GM23338 (cell line): Measurements from ENCODE around the gene CMC2. TPM values are rescaled to one million over a fixed set of nuclear protein-coding genes. Genes with fewer than 3 reads are reported as not detected.

Source experiments
- ATAC-seq: fragments of 200-7000 bp; cut with Tn5 transposase; 3 replicates; pipeline ENCODE4 v1.9.1; 2020
- DNase-seq: peaks from one replicate; pipeline ENCODE4 v3.0.0-alpha.2; 2015; ENCODE audit warnings: low spot score
- H2AFZ ChIP-seq: fragments of 200-600 bp; sonication (generic); 2 replicates; pipeline ENCODE4 v1.8.0; 2016; ENCODE audit warnings: antibody characterized with exemption, mild to moderate bottlenecking, moderate library complexity
- H3F3A ChIP-seq: fragments of 200-600 bp; sonication (generic); replicated peaks from 2 replicates; pipeline ENCODE4 v1.8.0; 2017; ENCODE audit warnings: antibody characterized with exemption, mixed run types, low read depth
- H3K27ac ChIP-seq: fragments of 200-600 bp; sonication (generic); 2 replicates; pipeline ENCODE4 v1.6.1; 2016; ENCODE audit warnings: low read depth
- H3K27me3 ChIP-seq: fragments of 200-600 bp; sonication (generic); 2 replicates; pipeline ENCODE4 v1.8.0; 2016; ENCODE audit warnings: mild to moderate bottlenecking, mixed run types, moderate library complexity; ENCODE audit not compliant: insufficient read depth
- H3K36me3 ChIP-seq: fragments of 200-600 bp; sonication (generic); 2 replicates; pipeline ENCODE4 v1.8.0; 2016; ENCODE audit warnings: mild to moderate bottlenecking; ENCODE audit not compliant: insufficient read depth
- H3K4me1 ChIP-seq: fragments of 200-600 bp; sonication (generic); 2 replicates; pipeline ENCODE4 v1.8.0; 2016; ENCODE audit warnings: mild to moderate bottlenecking, moderate library complexity; ENCODE audit not compliant: insufficient read depth
- H3K4me2 ChIP-seq: fragments of 200-600 bp; sonication (generic); 2 replicates; pipeline ENCODE4 v1.7.1; 2017; ENCODE audit warnings: mixed run types
- H3K4me3 ChIP-seq: fragments of 200-600 bp; sonication (generic); 2 replicates; pipeline ENCODE4 v1.6.1; 2016; ENCODE audit warnings: mixed run types
- H3K79me2 ChIP-seq: fragments of 200-600 bp; sonication (generic); replicated peaks from 2 replicates; pipeline ENCODE4 v1.8.0; 2017; ENCODE audit warnings: mild to moderate bottlenecking; ENCODE audit not compliant: insufficient read depth
- H3K9me2 ChIP-seq: fragments of 200-600 bp; sonication (generic); 2 replicates; pipeline ENCODE4 v1.8.0; 2017; ENCODE audit not compliant: insufficient read depth
- H4K20me1 ChIP-seq: fragments of 200-600 bp; sonication (generic); replicated peaks from 2 replicates; pipeline ENCODE4 v1.8.0; 2017; ENCODE audit warnings: mild to moderate bottlenecking; ENCODE audit not compliant: insufficient read depth
- H3K27ac Mint-ChIP-seq: 2 replicates; pipeline ENCODE4 v1.8.0; 2020; ENCODE audit warnings: inconsistent platforms, mild to moderate bottlenecking, moderate library complexity, mixed read lengths
- H3K27me3 Mint-ChIP-seq: 3 replicates; pipeline ENCODE4 v1.8.0; 2022; ENCODE audit warnings: low read depth, mild to moderate bottlenecking, moderate library complexity, mixed read lengths, inconsistent platforms; ENCODE audit not compliant: insufficient read depth, poor library complexity
- H3K36me3 Mint-ChIP-seq: 3 replicates; pipeline ENCODE4 v1.8.0; 2021; ENCODE audit warnings: low read depth, mild to moderate bottlenecking, inconsistent platforms, moderate library complexity, mixed read lengths
- H3K4me1 Mint-ChIP-seq: 3 replicates; pipeline ENCODE4 v1.8.0; 2020; ENCODE audit warnings: mild to moderate bottlenecking, inconsistent platforms, mixed read lengths
- H3K4me3 Mint-ChIP-seq: 3 replicates; pipeline ENCODE4 v1.8.0; 2021; ENCODE audit warnings: moderate library complexity, mild to moderate bottlenecking, inconsistent platforms, mixed read lengths
- H3K9me3 Mint-ChIP-seq: 3 replicates; pipeline ENCODE4 v1.8.0; 2020; ENCODE audit warnings: moderate library complexity, mild to moderate bottlenecking, inconsistent platforms, mixed read lengths
- CREB1 ChIP-seq: fragments of 250-450 bp; sonication (Bioruptor Pico); IDR thresholded peaks from 2 replicates; pipeline ENCODE4 v1.5.0; 2020; ENCODE audit warnings: low read depth, mild to moderate bottlenecking, moderate library complexity
- CTCF ChIP-seq, 2 experiments: fragments of 200-600 bp in 1 of 2; sonication (generic) in 1 of 2; conservative IDR thresholded peaks; 2 replicates each; pipeline versions ENCODE4 v1.5.1 to v1.6.1; 2016 to 2017; ENCODE audit warnings: antibody characterized with exemption in 2 of 2, low read depth in 2 of 2, mild to moderate bottlenecking in 2 of 2, moderate library complexity in 1 of 2
- ETS1 ChIP-seq: IDR thresholded peaks from 2 replicates; pipeline ENCODE4 v1.6.1; 2016; ENCODE audit warnings: antibody characterized with exemption
- EZH2 ChIP-seq: fragments of 200-600 bp; sonication (generic); IDR thresholded peaks from one replicate; pipeline ENCODE4 v1.8.0; 2017; ENCODE audit warnings: antibody characterized with exemption, mild to moderate bottlenecking, low read depth; ENCODE audit not compliant: unreplicated experiment
- EZH2phosphoT487 ChIP-seq: fragments of 200-600 bp; sonication (generic); IDR thresholded peaks from one replicate; pipeline ENCODE4 v1.8.1; 2018; ENCODE audit warnings: antibody characterized with exemption; ENCODE audit not compliant: unreplicated experiment
- JUNB ChIP-seq: IDR thresholded peaks from one replicate; pipeline ENCODE4 v1.6.1; 2016; ENCODE audit warnings: antibody characterized with exemption; ENCODE audit not compliant: unreplicated experiment
- NANOG ChIP-seq: IDR thresholded peaks from 2 replicates; pipeline ENCODE4 v1.6.1; 2016; ENCODE audit warnings: antibody characterized with exemption, borderline replicate concordance
- POLR2AphosphoS5 ChIP-seq: IDR thresholded peaks from 2 replicates; pipeline ENCODE4 v1.6.1; 2016; ENCODE audit warnings: antibody characterized with exemption, low read depth
- REST ChIP-seq: IDR thresholded peaks from one replicate; pipeline ENCODE4 v1.6.1; 2018; ENCODE audit warnings: antibody characterized with exemption; ENCODE audit not compliant: unreplicated experiment
- STAT1 ChIP-seq: IDR thresholded peaks from one replicate; pipeline ENCODE4 v1.6.1; 2016; ENCODE audit warnings: antibody characterized with exemption; ENCODE audit not compliant: unreplicated experiment
- ZNF114 ChIP-seq: fragments of 250-450 bp; sonication (Bioruptor Pico); IDR thresholded peaks from 2 replicates; pipeline ENCODE4 v1.5.0; 2020; ENCODE audit warnings: mild to moderate bottlenecking, moderate library complexity
- ZNF331 ChIP-seq: fragments of 250-450 bp; sonication (Bioruptor Pico); IDR thresholded peaks from 2 replicates; pipeline ENCODE4 v1.5.0; 2020; ENCODE audit warnings: low read depth, mild to moderate bottlenecking, moderate library complexity
- ZNF462 ChIP-seq: fragments of 250-450 bp; sonication (Bioruptor Pico); IDR thresholded peaks from 2 replicates; pipeline ENCODE4 v1.5.0; 2020; ENCODE audit warnings: mild to moderate bottlenecking, moderate library complexity
- polyA plus RNA-seq: library from polyadenylated mRNA; unstranded; fragments of >200 nt; fragmentation: Nextera tagmentation; extraction: Ambion mirVana; gene quantifications from 2 replicates; pipeline ENCODE4 v1.2.1, GENCODE V29; 2016
- total RNA-seq: library from RNA; depleted of rRNA; stranded (reverse); fragments of >200 nt; shearing (Covaris generic); gene quantifications from 2 replicates; pipeline ENCODE4 v1.2.3, GENCODE V29; 2014

Gene CMC2
- total and polyA plus RNA-seq, 2 experiments from 2014 or later, result 35.7 to 211 TPM

- Mint-ChIP-seq H3K27me3 (peaks cover 6% of the 10 kb centered on the region), H3K36me3 (peaks cover 48% of the 10 kb centered on the region), H3K4me1 (peaks cover 11% of the 10 kb centered on the region), H3K9me3 (peaks cover 12% of the 10 kb centered on the region; the same call in 2 of the 3 replicates), H3K4me3 (peak overlapping the region; percentile 90), H3K27ac (peak overlapping the region; percentile 91)
- Histone ChIP-seq H2AFZ (0 out of 2 replicates have a peak overlapping the region, but pooled peaks have one; percentile 29), H3K4me1 (peaks cover 9% of the 10 kb centered on the region), H3K36me3 (peaks cover 15% of the 10 kb centered on the region), H3K27me3 (no peaks in the 10 kb centered on the region), H3K4me2 (peak overlapping the region; percentile 100), H4K20me1 (peaks cover 24% of the 10 kb centered on the region), H3K79me2 (peaks cover 46% of the 10 kb centered on the region), H3F3A (no peaks in the 10 kb centered on the region), H3K4me3 (peak overlapping the region; percentile 96), H3K9me2 (0 out of 2 replicates have a peak, but pooled peaks cover 4% of the 10 kb centered on the region), H3K27ac (no peak overlapping the region)
- no peak for TF ChIP-seq CREB1 (CRISPR knock-in tag)
- TF ChIP-seq ZNF331 (CRISPR knock-in tag), result no peak
- TF ChIP-seq EZH2, result no peak
- TF ChIP-seq ZNF462, result no peak
- TF ChIP-seq EZH2phosphoT487, result no peak
- no peak for TF ChIP-seq STAT1
- no peak for TF ChIP-seq ZNF114 (CRISPR knock-in tag)
- TF ChIP-seq ETS1, result no peak
- TF ChIP-seq CTCF (conservative IDR thresholded peaks at IDR 0.05; ENCODE audit: low read depth in 2 of 2), result no peak
- no peak for TF ChIP-seq REST
- TF ChIP-seq JUNB, result no peak
- TF ChIP-seq POLR2AphosphoS5, result no peak
- TF ChIP-seq NANOG, result no peak
- ATAC-seq (no peak), DNase-seq (no peak)
Observed at GRCh38 chr16:81036751-81037350, 30.2 kb upstream of the CMC2 start.
